ENCODE measurements around the gene SIAH1.
"Not testable (repeated sequence)": the region's sequence is repeated elsewhere in the genome, so short reads cannot be mapped to it uniquely, and the experiment has no call there.

Gene SIAH1

GRCh38 chr16:48392407-48392806 lies 7.2 kb upstream of the SIAH1 start:
- no peak for DNase-seq

- DNase-seq = no peak
Measured at GRCh38 chr16:48386559-48387312, 1.5 kb upstream of the SIAH1 start.

GRCh38 chr16:48384520-48385252 lies 527 bp downstream of the SIAH1 start:
- DNase-seq = peak; percentile 52

GRCh38 chr16:48383877-48384519 lies 1.2 kb downstream of the SIAH1 start:
- no peak for DNase-seq

GRCh38 chr16:48383009-48383876 lies 2.0 kb downstream of the SIAH1 start:
- DNase-seq = no peak

GRCh38 chr16:48382131-48382530 lies 3.1 kb downstream of the SIAH1 start:
- no peak for DNase-seq

- no peak for DNase-seq
Measured at GRCh38 chr16:48381201-48381600, 4.0 kb downstream of the SIAH1 start.

GRCh38 chr16:48378836-48379235 lies 6.4 kb downstream of the SIAH1 start:
- no peak for DNase-seq

GRCh38 chr16:48378276-48378675 lies 6.9 kb downstream of the SIAH1 start:
- no peak for DNase-seq

- not testable (repeated sequence) for DNase-seq
Measured at GRCh38 chr16:48377301-48377700, 7.9 kb downstream of the SIAH1 start.

- no peak for DNase-seq
Measured at GRCh38 chr16:48374255-48374654, 11.0 kb downstream of the SIAH1 start.

GRCh38 chr16:48373258-48374029 lies 11.8 kb downstream of the SIAH1 start:
- no peak for DNase-seq

- DNase-seq = no peak
Measured at GRCh38 chr16:48372744-48373143, 12.5 kb downstream of the SIAH1 start.

GRCh38 chr16:48371393-48371780 lies 13.8 kb downstream of the SIAH1 start:
- no peak for DNase-seq

- not testable (repeated sequence) for DNase-seq
Measured at GRCh38 chr16:48370668-48371392, 14.4 kb downstream of the SIAH1 start.

- no peak for DNase-seq
Measured at GRCh38 chr16:48370229-48370628, 15.0 kb downstream of the SIAH1 start.

- no peak for DNase-seq
Measured at GRCh38 chr16:48369765-48370164, 15.4 kb downstream of the SIAH1 start.

GRCh38 chr16:48367441-48368049 lies 17.7 kb downstream of the SIAH1 start:
- no peak for DNase-seq

GRCh38 chr16:48366165-48367093 lies 18.8 kb downstream of the SIAH1 start:
- DNase-seq = peak; percentile 70

Measured in CD4-positive, alpha-beta T cell treated with Interleukin-21 for 1 hour (primary cell).